ENCODE results near the gene HILPDA. TPM values are rescaled to one million over a fixed set of nuclear protein-coding genes. Genes with fewer than 3 reads are reported as not detected.

Gene HILPDA
- total RNA-seq, 4 donors from 2014 or later, result 1.1 to 4.3 (median 3.2) TPM

GRCh38 chr7:128446306-128446705 lies 9.4 kb upstream of the HILPDA start:
- intact Hi-C loops (cut with DNase I; ENCODE audit: low total_unique reads), result no loop called here
- no peak for ATAC-seq
- in situ Hi-C loops (cut with MboI; ENCODE audit: low sequenced_read_pairs in 4 of 4), result no loop called here
- H3K9me3 ChIP-seq, result no peaks in the 10 kb centered on the region
- no peaks in the 10 kb centered on the region for H3K36me3 ChIP-seq
- H3K4me3 ChIP-seq, result no peak overlapping the region
- TF ChIP-seq POLR2A (IDR thresholded peaks at IDR 0.05) (no peak), CTCF (IDR thresholded peaks at IDR 0.05 in 4 of 5, conservative IDR thresholded peaks at IDR 0.05 in 1 of 5) (no peak)
- H3K4me1 ChIP-seq, result no peaks in the 10 kb centered on the region
- H3K27ac ChIP-seq, result no peak overlapping the region
- no peak for DNase-seq
- no peaks in the 10 kb centered on the region for H3K27me3 ChIP-seq

GRCh38 chr7:128447941-128448564 lies 7.6 kb upstream of the HILPDA start:
- Histone ChIP-seq H3K4me1 (no peaks in the 10 kb centered on the region), H3K9me3 (no peaks in the 10 kb centered on the region), H3K27ac (no peak overlapping the region), H3K27me3 (no peaks in the 10 kb centered on the region), H3K36me3 (no peaks in the 10 kb centered on the region), H3K4me3 (no peak overlapping the region)
- in situ Hi-C loops (cut with MboI; ENCODE audit: low sequenced_read_pairs in 4 of 4), result no loop called here
- no peak for DNase-seq
- ATAC-seq, result no peak
- TF ChIP-seq CTCF (IDR thresholded peaks at IDR 0.05 in 4 of 5, conservative IDR thresholded peaks at IDR 0.05 in 1 of 5) (no peak), POLR2A (IDR thresholded peaks at IDR 0.05) (no peak)
- intact Hi-C loops (cut with DNase I; ENCODE audit: low total_unique reads), result no loop called here

- in situ Hi-C loops (cut with MboI; ENCODE audit: low sequenced_read_pairs in 4 of 4) (no loop called here), intact Hi-C loops (cut with DNase I; ENCODE audit: low total_unique reads) (no loop called here)
- Histone ChIP-seq H3K27me3 (no peaks in the 10 kb centered on the region), H3K4me3 (no peak overlapping the region), H3K4me1 (peaks cover 1% of the 10 kb centered on the region in 2 donors), H3K27ac (no peak overlapping the region), H3K36me3 (no peaks in the 10 kb centered on the region), H3K9me3 (no peaks in the 10 kb centered on the region)
- no peak for TF ChIP-seq CTCF (IDR thresholded peaks at IDR 0.05 in 4 of 5, conservative IDR thresholded peaks at IDR 0.05 in 1 of 5)
- no peak for TF ChIP-seq POLR2A (IDR thresholded peaks at IDR 0.05)
- DNase-seq (no peak), ATAC-seq (no peak)
These were observed 6.9 kb upstream of the HILPDA start for GRCh38 chr7:128448751-128449302.

GRCh38 chr7:128450409-128450808 lies 5.3 kb upstream of the HILPDA start:
- Histone ChIP-seq H3K36me3 (no peaks in the 10 kb centered on the region), H3K27me3 (no peaks in the 10 kb centered on the region), H3K27ac (no peak overlapping the region), H3K9me3 (no peaks in the 10 kb centered on the region), H3K4me3 (no peak overlapping the region), H3K4me1 (peaks cover 8 to 14% of the 10 kb centered on the region in 2 donors)
- intact Hi-C loops (cut with DNase I; ENCODE audit: low total_unique reads), result loop anchor here (10.0 kb wide), 2 partner anchors 84 to 866 kb away; partner anchors contain the start of genes ARF5 and GCC1
- DNase-seq (no peak), ATAC-seq (no peak)
- TF ChIP-seq CTCF (IDR thresholded peaks at IDR 0.05 in 4 of 5, conservative IDR thresholded peaks at IDR 0.05 in 1 of 5), result no peak
- no peak for TF ChIP-seq POLR2A (IDR thresholded peaks at IDR 0.05)
- in situ Hi-C loops (cut with MboI; ENCODE audit: low sequenced_read_pairs in 4 of 4), result loop anchor here in 3 of 4 donors (25.0 kb wide), 2 partner anchors 412 to 437 kb away; partner anchors contain the start of gene ATP6V1F (in 1 of the 3)
